Mesothelial cell of epicardium (in vitro differentiated cells): ENCODE measurements around the gene TF. TPM values are rescaled to one million over a fixed set of nuclear protein-coding genes. Genes with fewer than 3 reads are reported as not detected.
"Not testable (repeated sequence)": the region's sequence is repeated elsewhere in the genome, so short reads cannot be mapped to it uniquely, and the experiment has no call there.

Experiments
- DNase-seq, 2 experiments: peaks; one replicate each; pipeline ENCODE4 v3.0.0; 2021; ENCODE audit warnings: low spot score in 2 of 2; ENCODE audit not compliant: unreplicated experiment in 2 of 2
- H3K27ac Mint-ChIP-seq: 2 replicates; pipeline ENCODE4 v1.8.0; 2021; ENCODE audit warnings: mixed read lengths
- H3K27me3 Mint-ChIP-seq: 2 replicates; pipeline ENCODE4 v1.8.0; 2021; ENCODE audit warnings: low read depth, mixed read lengths
- H3K36me3 Mint-ChIP-seq: 2 replicates; pipeline ENCODE4 v1.8.0; 2021; ENCODE audit warnings: mixed read lengths
- H3K4me1 Mint-ChIP-seq: 2 replicates; pipeline ENCODE4 v1.8.0; 2021; ENCODE audit warnings: mixed read lengths
- H3K4me3 Mint-ChIP-seq: 2 replicates; pipeline ENCODE4 v1.8.0; 2021; ENCODE audit warnings: mild to moderate bottlenecking, moderate library complexity, mixed read lengths
- H3K9me3 Mint-ChIP-seq: 2 replicates; pipeline ENCODE4 v1.8.0; 2021; ENCODE audit warnings: mixed read lengths
- total RNA-seq: library from RNA; stranded (reverse); gene quantifications from 3 replicates; pipeline ENCODE4 v1.2.1, GENCODE V29; 2021
- TF ChIP-seq, protein P1 (sequence below): fragments of 200-600 bp; sonication (generic); IDR thresholded peaks from one replicate; pipeline ENCODE4 v1.5.0; 2021; ENCODE audit warnings: antibody characterized with exemption; ENCODE audit not compliant: unreplicated experiment

Gene TF
- total RNA-seq, 1 donor from 2014 or later = 5.7 TPM

GRCh38 chr3:133777807-133778568, 31.8 kb downstream of the TF start:
- peaks cover 3% of the 10 kb centered on the region for H3K9me3 Mint-ChIP-seq
- no peak for DNase-seq
- H3K27ac Mint-ChIP-seq = no peak overlapping the region
- no peak overlapping the region for H3K4me3 Mint-ChIP-seq
- H3K27me3 Mint-ChIP-seq = peaks cover 35% of the 10 kb centered on the region
- H3K4me1 Mint-ChIP-seq = no peaks in the 10 kb centered on the region
- TF ChIP-seq, protein P1, sequence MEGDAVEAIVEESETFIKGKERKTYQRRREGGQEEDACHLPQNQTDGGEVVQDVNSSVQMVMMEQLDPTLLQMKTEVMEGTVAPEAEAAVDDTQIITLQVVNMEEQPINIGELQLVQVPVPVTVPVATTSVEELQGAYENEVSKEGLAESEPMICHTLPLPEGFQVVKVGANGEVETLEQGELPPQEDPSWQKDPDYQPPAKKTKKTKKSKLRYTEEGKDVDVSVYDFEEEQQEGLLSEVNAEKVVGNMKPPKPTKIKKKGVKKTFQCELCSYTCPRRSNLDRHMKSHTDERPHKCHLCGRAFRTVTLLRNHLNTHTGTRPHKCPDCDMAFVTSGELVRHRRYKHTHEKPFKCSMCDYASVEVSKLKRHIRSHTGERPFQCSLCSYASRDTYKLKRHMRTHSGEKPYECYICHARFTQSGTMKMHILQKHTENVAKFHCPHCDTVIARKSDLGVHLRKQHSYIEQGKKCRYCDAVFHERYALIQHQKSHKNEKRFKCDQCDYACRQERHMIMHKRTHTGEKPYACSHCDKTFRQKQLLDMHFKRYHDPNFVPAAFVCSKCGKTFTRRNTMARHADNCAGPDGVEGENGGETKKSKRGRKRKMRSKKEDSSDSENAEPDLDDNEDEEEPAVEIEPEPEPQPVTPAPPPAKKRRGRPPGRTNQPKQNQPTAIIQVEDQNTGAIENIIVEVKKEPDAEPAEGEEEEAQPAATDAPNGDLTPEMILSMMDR = no peak
- H3K36me3 Mint-ChIP-seq = no peaks in the 10 kb centered on the region

DNA sequence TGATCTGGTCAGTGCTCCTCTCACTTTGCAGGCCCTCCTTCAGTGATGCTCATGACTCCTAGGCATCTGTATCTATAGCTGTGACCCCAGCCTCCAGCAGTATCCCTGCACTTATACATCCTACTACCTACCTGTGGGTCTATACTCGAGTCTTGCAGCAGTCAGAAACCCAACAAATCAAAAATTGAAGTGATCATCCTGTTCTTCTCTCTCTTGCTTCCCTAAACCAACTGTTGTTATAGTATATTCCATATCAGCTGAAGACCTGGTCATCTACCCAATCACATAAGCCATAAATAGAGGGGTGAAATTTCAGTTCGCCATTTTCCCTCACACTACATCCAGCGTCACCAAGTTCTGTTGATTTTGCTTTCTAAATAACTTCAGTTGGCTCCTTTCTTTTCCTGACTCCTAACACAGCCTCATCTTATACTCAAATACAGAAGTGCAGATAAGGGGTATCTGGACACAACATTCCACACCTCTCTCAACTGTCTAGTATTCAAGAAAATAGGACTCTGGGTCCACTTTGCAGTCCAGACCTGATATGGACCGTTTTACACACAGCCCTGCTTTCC, 33.5 kb downstream of the TF start:
- H3K27ac Mint-ChIP-seq = no peak overlapping the region
- H3K9me3 Mint-ChIP-seq = peaks cover 3% of the 10 kb centered on the region
- H3K27me3 Mint-ChIP-seq = peaks cover 29% of the 10 kb centered on the region
- no peak overlapping the region for H3K4me3 Mint-ChIP-seq
- no peaks in the 10 kb centered on the region for H3K4me1 Mint-ChIP-seq
- H3K36me3 Mint-ChIP-seq = no peaks in the 10 kb centered on the region
- DNase-seq = no peak
- TF ChIP-seq, protein P1 = no peak

GRCh38 chr3:133780756-133781155, 34.6 kb downstream of the TF start:
- H3K4me1 Mint-ChIP-seq, H3K4me3 Mint-ChIP-seq, DNase-seq, H3K9me3 Mint-ChIP-seq, H3K27ac Mint-ChIP-seq, H3K36me3 Mint-ChIP-seq: not testable (repeated sequence)
- H3K27me3 Mint-ChIP-seq = peaks cover 22% of the 10 kb centered on the region

DNA sequence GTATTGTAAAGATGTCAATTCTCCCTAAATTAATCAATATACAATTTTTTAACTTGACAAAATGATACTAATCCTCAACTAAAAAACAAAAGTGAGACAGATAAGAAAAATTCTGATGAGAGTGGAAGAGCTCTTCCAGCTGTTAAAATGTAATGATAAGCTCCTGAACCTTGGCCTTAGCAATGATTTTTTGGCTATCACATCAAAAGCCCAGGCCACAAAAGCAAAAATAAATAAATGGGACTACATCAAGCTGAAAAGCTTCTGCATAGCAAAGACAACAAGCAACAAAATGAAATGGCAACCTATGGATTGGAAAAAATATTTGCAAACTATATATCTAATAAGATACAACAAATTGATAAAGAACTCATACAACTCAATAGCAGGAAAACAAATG, 35.4 kb downstream of the TF start:
- Mint-ChIP-seq H3K4me1 (no peaks in the 10 kb centered on the region), H3K36me3 (no peaks in the 10 kb centered on the region), H3K27ac (no peak overlapping the region), H3K9me3 (peaks cover 3% of the 10 kb centered on the region), H3K4me3 (no peak overlapping the region), H3K27me3 (peaks cover 16% of the 10 kb centered on the region)
- TF ChIP-seq, protein P1 = no peak
- no peak for DNase-seq

DNA sequence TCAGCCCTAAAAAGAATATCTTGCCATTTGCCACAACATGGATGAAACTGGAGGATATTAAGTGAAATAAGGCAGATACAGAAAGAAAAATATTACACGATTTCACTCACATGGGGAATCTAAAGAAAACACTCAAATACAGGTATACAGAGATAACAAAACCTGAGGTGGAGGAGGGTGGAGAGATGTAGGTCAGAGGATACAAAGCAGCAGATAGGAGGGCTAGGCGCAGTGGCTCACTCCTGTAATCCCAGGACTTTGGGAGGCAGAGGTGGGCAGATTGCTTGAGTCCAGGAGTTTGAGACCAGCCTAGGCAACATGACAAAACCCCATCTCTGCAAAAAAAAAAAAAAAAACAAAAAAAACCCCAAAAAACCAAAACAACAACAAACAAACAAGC, 36.3 kb downstream of the TF start:
- Mint-ChIP-seq H3K4me3 (no peak overlapping the region), H3K36me3 (no peaks in the 10 kb centered on the region), H3K9me3 (peaks cover 3% of the 10 kb centered on the region), H3K27me3 (peaks cover 12% of the 10 kb centered on the region), H3K27ac (no peak overlapping the region), H3K4me1 (no peaks in the 10 kb centered on the region)
- no peak for DNase-seq
- TF ChIP-seq, protein P1 = no peak

DNA sequence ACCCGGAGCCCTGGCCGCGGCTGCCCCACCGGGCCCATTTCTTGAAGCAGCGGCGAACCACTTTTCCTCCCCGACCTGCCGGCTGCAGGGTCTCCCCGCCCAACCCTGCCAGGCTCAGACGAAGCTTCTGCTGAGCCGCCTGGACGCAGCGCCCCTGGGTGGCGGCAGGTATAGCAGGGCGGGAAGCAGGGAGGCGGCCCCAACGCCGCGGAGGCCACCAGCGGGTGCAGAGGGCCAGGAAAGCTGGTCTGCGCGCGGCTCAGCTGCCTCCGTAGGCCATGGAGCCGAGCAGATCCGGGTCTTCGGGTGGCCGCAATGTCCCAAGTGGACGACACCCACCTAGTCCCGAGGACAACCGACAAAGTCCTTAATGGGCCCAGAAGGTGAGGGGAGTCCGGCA, 37.6 kb downstream of the TF start:
- DNase-seq = no peak
- Mint-ChIP-seq H3K9me3 (peaks cover 3% of the 10 kb centered on the region), H3K36me3 (no peaks in the 10 kb centered on the region), H3K27ac (no peak overlapping the region), H3K27me3 (peaks cover 12% of the 10 kb centered on the region), H3K4me3 (no peak overlapping the region), H3K4me1 (no peaks in the 10 kb centered on the region)
- TF ChIP-seq, protein P1 = no peak
